ENCODE data around the gene MMAB. TPM values are rescaled to one million over a fixed set of nuclear protein-coding genes. Genes with fewer than 3 reads are reported as not detected.

The MMAB gene
- total and polyA plus RNA-seq, 2 of the 13 experiments (the other 11 are each of a cell fraction or from before 2014, with no cell fraction given), result 26.1 to 77.3 TPM

- Histone ChIP-seq H3K9ac (ENCODE audit: insufficient read depth, low read depth, low read length) (no peak overlapping the region), H3K4me3 (replicated peaks in 1 of 3; ENCODE audit: insufficient read depth in 1 of 3, low read depth in 2 of 3, low read length in 3 of 3) (no peak overlapping the region), H4K20me1 (ENCODE audit: insufficient read depth, low read length) (no peaks in the 10 kb centered on the region), H3K4me1 (ENCODE audit: insufficient read depth, low read length) (peaks cover 12% of the 10 kb centered on the region), H3K36me3 (replicated peaks in 1 of 2; ENCODE audit: control insufficient read depth in 1 of 2, insufficient read depth in 2 of 2, low read length in 2 of 2) (peaks cover 9 to 64% of the 10 kb centered on the region in 2 experiments), H3K27ac (ENCODE audit: extremely low read length, insufficient read depth, low read length) (no peak overlapping the region), H3K4me2 (ENCODE audit: low read depth, low read length) (no peak overlapping the region), H3K79me2 (ENCODE audit: insufficient read depth, low read length) (no peaks in the 10 kb centered on the region), H2AFZ (ENCODE audit: low read length) (no peak overlapping the region), H3K9me3 (ENCODE audit: low read length) (no peaks in the 10 kb centered on the region), H3K27me3 (ENCODE audit: control insufficient read depth in 1 of 2, insufficient read depth in 2 of 2, low read length in 2 of 2) (no peaks in the 10 kb centered on the region)
- no peak for ATAC-seq
- intact Hi-C loops (cut with micrococcal nuclease; ENCODE audit: unreplicated experiment), result no loop called here
- CTCF ChIA-PET (ENCODE audit: low intra/inter-chr PET ratio, low total read pairs), result no interaction called here
- 0 out of 2 replicates have a peak, but pooled peaks have one; percentile 26 for TF ChIP-seq RBFOX2 (IDR thresholded peaks at IDR 0.05; ENCODE audit: low read depth, low read length)
- TF ChIP-seq NCOA1 (CRISPR knock-in tag; IDR thresholded peaks at IDR 0.05), result no peak
- POLR2A ChIA-PET, result no interaction called here
- WGBS (ENCODE audit: low lambda C conversion rate), result 97% methylated on average over 20 of the region's 30 CpGs
- BruUV-seq (replicated peaks), result no TSS peak
- no peak for DNase-seq (ENCODE audit: low spot score)
- in situ Hi-C loops (cut with HindIII; ENCODE audit: extremely low pct_ligation_motif_present, low pct_unique_long_range_greater_than_20kb), result no loop called here
- FAIRE-seq, result no peak
These were observed 9.7 kb downstream of the MMAB start for GRCh38 chr12:109563291-109564284.

GRCh38 chr12:109562871-109563270 is 10.4 kb downstream of the MMAB start:
- BruUV-seq (replicated peaks), result no TSS peak
- Histone ChIP-seq H3K27me3 (ENCODE audit: control insufficient read depth in 1 of 2, insufficient read depth in 2 of 2, low read length in 2 of 2) (no peaks in the 10 kb centered on the region), H4K20me1 (ENCODE audit: insufficient read depth, low read length) (no peaks in the 10 kb centered on the region), H3K4me3 (replicated peaks in 1 of 3; ENCODE audit: insufficient read depth in 1 of 3, low read depth in 2 of 3, low read length in 3 of 3) (no peak overlapping the region), H3K4me2 (ENCODE audit: low read depth, low read length) (no peak overlapping the region), H3K79me2 (ENCODE audit: insufficient read depth, low read length) (no peaks in the 10 kb centered on the region), H3K27ac (ENCODE audit: extremely low read length, insufficient read depth, low read length) (no peak overlapping the region), H2AFZ (ENCODE audit: low read length) (no peak overlapping the region), H3K4me1 (ENCODE audit: insufficient read depth, low read length) (peaks cover 19% of the 10 kb centered on the region), H3K9me3 (ENCODE audit: low read length) (no peaks in the 10 kb centered on the region), H3K9ac (ENCODE audit: insufficient read depth, low read depth, low read length) (no peak overlapping the region), H3K36me3 (replicated peaks in 1 of 2; ENCODE audit: control insufficient read depth in 1 of 2, insufficient read depth in 2 of 2, low read length in 2 of 2) (peaks cover 9 to 57% of the 10 kb centered on the region in 2 experiments)
- ATAC-seq (no peak), DNase-seq (ENCODE audit: low spot score) (no peak), FAIRE-seq (no peak)
- CTCF ChIA-PET (ENCODE audit: low intra/inter-chr PET ratio, low total read pairs), result no interaction called here
- no CpG with 5 or more reads among the region's 4 CpGs for WGBS (ENCODE audit: low lambda C conversion rate)
- TF ChIP-seq ZNF672 (CRISPR knock-in tag; IDR thresholded peaks at IDR 0.05) (no peak), AGO2 (optimal IDR thresholded peaks at IDR 0.05; ENCODE audit: low read depth, low read length) (peak; percentile 2), ATRX (CRISPR knock-in tag; IDR thresholded peaks at IDR 0.05; ENCODE audit: borderline replicate concordance) (no peak)
- intact Hi-C loops (cut with micrococcal nuclease; ENCODE audit: unreplicated experiment), result no loop called here
- in situ Hi-C loops (cut with HindIII; ENCODE audit: extremely low pct_ligation_motif_present, low pct_unique_long_range_greater_than_20kb), result no loop called here
- POLR2A ChIA-PET, result no interaction called here

All from HepG2 (cell line).